SH-SY5Y (cell line): ENCODE results near the gene CYP2R1.

Experiments used
- GATA2 ChIP-seq: IDR thresholded peaks from 2 replicates; pipeline ENCODE4 v1.6.1; 2011; ENCODE audit warnings: mild to moderate bottlenecking, low read depth, low read length
- GATA3 ChIP-seq: IDR thresholded peaks from 2 replicates; pipeline ENCODE4 v1.6.1; 2011; ENCODE audit warnings: low read depth, mild to moderate bottlenecking, low read length, moderate library complexity

DNA sequence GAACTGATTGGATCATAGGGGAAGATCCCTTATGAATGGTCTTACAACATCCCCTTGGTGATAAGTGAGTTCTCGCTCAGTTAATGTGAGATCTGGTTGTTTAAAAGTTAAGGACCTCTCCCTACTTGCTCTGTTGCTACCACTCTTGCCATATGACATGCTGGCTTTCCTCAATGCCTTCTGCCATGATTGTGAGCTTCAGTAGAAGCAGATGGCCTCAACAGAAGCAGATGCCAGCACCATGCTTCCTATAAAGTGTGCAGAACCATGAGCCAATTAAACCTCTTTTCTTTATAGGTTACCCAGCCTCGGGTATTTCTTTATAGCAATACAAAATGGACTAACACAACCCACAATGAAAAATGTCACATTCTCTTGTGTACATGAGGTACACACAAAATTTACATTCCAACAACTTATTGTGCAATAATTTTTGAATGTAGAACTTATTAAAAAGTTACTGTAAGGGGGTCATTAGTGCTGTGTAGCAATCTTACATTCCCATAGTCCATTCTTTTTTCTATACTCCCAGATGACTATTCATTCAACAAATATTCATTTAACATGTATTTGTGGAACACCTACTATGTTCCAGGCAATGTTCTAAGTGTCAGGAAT is 10.3 kb downstream of the CYP2R1 start:
- no peak for TF ChIP-seq GATA2
- TF ChIP-seq GATA3 = no peak
